Activated naive CD4-positive, alpha-beta T cell treated with anti-CD3 and anti-CD28 coated beads, Interleukin-2, amount 10 ng/mL, durations not matched to agents 7 days and 5 days (primary cell): ENCODE data around the gene HECW1.

Source experiments
- CTCF ChIA-PET: fragments of 350-600 bp; sonication (Branson Sonifier 250); formaldehyde crosslinking; loops from one replicate; lab custom pipeline; 2021; ENCODE audit warnings: antibody characterized with exemption; lab: Charles Lee
- DNase-seq: peaks from one replicate; pipeline ENCODE4 v3.0.0-alpha.2; 2020
- H3K27ac Mint-ChIP-seq: one replicate; pipeline ENCODE4 v1.8.0; 2021; ENCODE audit warnings: mild to moderate bottlenecking, moderate library complexity, mixed read lengths
- H3K27me3 Mint-ChIP-seq: one replicate; pipeline ENCODE4 v1.8.0; 2021; ENCODE audit warnings: mild to moderate bottlenecking, mixed read lengths
- H3K36me3 Mint-ChIP-seq: one replicate; pipeline ENCODE4 v1.8.0; 2021; ENCODE audit warnings: mixed read lengths
- H3K4me1 Mint-ChIP-seq: one replicate; pipeline ENCODE4 v1.8.0; 2021; ENCODE audit warnings: mixed read lengths
- H3K4me3 Mint-ChIP-seq: one replicate; pipeline ENCODE4 v1.8.0; 2021; ENCODE audit warnings: mild to moderate bottlenecking, moderate library complexity, mixed read lengths
- H3K9me3 Mint-ChIP-seq: one replicate; pipeline ENCODE4 v1.8.0; 2021; ENCODE audit warnings: mixed read lengths

HECW1 gene

DNA sequence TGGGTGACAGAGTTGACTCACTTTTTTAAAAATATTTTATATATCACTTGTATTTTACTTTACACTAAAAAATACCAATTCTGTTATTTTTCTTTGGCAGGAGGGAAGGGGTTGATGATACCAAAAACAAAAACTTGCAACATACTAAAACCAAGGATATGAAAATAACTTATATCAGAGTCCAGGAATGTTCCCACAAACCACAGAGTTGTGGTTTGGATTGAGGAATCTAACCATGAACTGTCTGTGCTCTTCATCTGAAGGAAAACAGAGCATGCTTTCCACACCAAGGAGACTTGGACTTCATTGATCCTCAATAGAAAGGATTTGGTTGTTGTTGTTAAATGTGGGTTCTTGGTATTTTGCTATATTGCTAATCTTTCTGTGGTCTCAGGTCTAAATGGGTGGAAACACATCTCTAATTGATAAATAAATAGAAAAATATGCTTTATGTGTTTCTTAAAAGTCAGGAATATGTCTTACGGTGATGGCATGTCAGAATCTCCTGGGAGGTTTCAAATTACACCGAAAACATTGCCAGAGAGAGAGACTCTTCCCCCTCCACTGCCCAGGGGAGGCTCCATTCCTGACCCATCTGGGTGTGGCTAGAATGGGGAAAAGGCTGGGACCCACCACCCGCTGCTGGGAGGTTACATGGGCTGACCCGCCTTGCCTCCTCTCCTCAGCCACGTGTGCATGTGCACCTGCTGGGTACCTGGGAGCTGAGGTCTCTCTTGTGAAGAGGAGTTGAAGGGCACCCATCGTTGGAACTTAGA is 423.6 kb downstream of the HECW1 start:
- H3K36me3 Mint-ChIP-seq: no peaks in the 10 kb centered on the region
- CTCF ChIA-PET: no interaction called here
- no peak overlapping the region for H3K4me3 Mint-ChIP-seq
- H3K9me3 Mint-ChIP-seq: no peaks in the 10 kb centered on the region
- DNase-seq: no peak
- H3K27ac Mint-ChIP-seq: no peak overlapping the region
- H3K27me3 Mint-ChIP-seq: peaks cover 19% of the 10 kb centered on the region
- H3K4me1 Mint-ChIP-seq: no peaks in the 10 kb centered on the region

DNA sequence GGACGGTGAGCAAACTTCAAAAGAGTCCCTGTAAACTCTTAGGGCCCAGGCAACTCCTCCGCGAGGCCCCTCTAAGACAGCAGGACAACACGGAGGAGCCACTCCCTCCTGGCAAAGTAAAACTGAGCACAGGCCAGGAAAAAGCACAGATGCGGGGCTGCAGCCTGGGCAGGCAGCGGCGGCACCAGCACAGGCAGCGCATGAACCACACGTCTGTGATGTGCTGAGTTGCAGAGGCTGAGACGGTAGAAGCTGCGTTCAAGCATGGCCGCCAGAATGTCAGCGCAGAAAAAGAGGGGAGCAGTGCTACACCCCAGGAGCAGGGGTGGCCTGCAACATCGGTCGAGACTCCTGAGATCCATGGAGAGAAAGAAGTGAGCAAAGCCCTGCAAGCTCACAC is 424.3 kb downstream of the HECW1 start:
- H3K9me3 Mint-ChIP-seq: no peaks in the 10 kb centered on the region
- H3K4me3 Mint-ChIP-seq: no peak overlapping the region
- H3K4me1 Mint-ChIP-seq: no peaks in the 10 kb centered on the region
- peaks cover 22% of the 10 kb centered on the region for H3K27me3 Mint-ChIP-seq
- no peak for DNase-seq
- H3K27ac Mint-ChIP-seq: no peak overlapping the region
- CTCF ChIA-PET: interaction anchor here (1.3 to 1.7 kb wide), 2 partner anchors 8 to 97 kb away, joined by 3 to 5 read pairs; no protein-coding TSS in a partner anchor
- H3K36me3 Mint-ChIP-seq: no peaks in the 10 kb centered on the region

DNA sequence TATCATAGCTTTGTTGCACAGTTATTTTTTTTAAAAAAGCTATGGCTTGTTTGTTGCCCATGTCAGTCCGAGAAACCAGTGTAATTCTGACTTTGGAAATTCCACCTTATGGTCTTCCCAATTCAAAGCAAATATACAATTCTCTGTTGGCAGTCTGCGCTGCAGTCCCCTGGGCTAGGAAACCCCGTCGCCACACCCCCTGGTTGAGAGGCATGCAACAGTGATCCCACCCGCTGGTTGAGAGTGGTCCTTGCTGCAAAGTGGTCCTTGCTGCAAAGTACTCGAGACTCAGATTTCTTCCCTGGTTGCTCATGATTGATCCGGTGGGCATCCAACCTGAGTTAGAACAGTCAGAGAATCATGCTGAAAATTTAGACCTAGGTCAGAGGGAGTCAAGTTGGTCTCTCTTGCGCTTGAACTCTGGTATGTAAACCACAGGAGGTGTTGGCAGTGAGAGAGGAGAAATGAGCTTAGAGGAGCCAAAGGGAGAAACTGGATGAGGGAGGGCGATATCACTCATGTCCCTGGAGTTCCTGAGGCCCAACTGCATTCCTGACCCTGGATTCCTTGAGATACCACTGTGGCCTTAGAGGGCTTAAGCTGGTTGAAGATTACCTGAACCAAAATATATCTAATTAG is 425.4 kb downstream of the HECW1 start:
- no peaks in the 10 kb centered on the region for H3K4me1 Mint-ChIP-seq
- H3K27me3 Mint-ChIP-seq: peaks cover 22% of the 10 kb centered on the region
- H3K36me3 Mint-ChIP-seq: no peaks in the 10 kb centered on the region
- CTCF ChIA-PET: interaction anchor here (1.3 to 1.7 kb wide), 2 partner anchors 9 to 98 kb away, joined by 3 to 5 read pairs; no protein-coding TSS in a partner anchor
- no peak overlapping the region for H3K27ac Mint-ChIP-seq
- no peak overlapping the region for H3K4me3 Mint-ChIP-seq
- no peak for DNase-seq
- H3K9me3 Mint-ChIP-seq: no peaks in the 10 kb centered on the region

DNA sequence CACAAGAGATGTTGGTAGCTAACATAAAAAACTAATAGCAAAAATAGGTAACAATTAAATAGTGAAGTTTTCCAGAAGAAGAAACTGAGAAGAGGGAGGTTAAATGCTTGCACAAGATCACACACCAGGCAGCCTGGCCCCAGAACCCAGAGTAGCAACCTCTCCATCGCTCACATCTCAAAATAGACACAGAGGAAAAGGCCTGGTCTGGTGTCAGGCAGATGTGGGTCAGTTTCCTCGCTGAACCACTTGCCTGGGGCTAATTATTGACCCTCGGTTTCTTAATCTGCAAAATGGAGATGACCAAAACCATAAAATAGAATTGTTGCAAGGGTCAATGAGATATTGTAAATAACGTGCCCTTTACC is 425.9 kb downstream of the HECW1 start:
- H3K4me3 Mint-ChIP-seq: no peak overlapping the region
- no peaks in the 10 kb centered on the region for H3K9me3 Mint-ChIP-seq
- no peaks in the 10 kb centered on the region for H3K4me1 Mint-ChIP-seq
- no peak for DNase-seq
- no peaks in the 10 kb centered on the region for H3K36me3 Mint-ChIP-seq
- peaks cover 22% of the 10 kb centered on the region for H3K27me3 Mint-ChIP-seq
- no peak overlapping the region for H3K27ac Mint-ChIP-seq
- CTCF ChIA-PET: interaction anchor here (1.7 kb wide), 1 partner anchor 10 kb away, joined by 5 read pairs; no protein-coding TSS in a partner anchor

DNA sequence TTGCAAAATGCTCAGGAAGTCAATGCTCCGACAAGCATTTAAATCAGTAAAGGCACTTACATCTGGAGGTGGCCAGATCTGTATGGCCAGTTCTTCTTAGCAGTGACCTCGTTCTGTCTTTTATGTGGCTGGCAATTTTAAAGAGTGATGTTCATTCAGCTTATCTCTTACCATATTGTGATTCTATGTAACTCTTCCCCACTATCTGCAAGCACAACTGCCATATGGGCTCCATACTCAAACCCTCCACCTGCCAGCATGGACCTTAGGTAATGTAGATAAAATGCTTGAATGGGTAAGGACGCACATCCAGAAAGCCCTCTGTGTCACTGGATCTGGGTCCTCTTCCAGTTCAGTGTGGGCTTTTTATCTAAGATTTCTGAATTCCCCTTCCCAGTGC is 428.0 kb downstream of the HECW1 start:
- CTCF ChIA-PET: no interaction called here
- Mint-ChIP-seq H3K27me3 (peaks cover 26% of the 10 kb centered on the region), H3K36me3 (no peaks in the 10 kb centered on the region), H3K9me3 (no peaks in the 10 kb centered on the region), H3K4me3 (no peak overlapping the region), H3K27ac (no peak overlapping the region), H3K4me1 (no peaks in the 10 kb centered on the region)
- DNase-seq: no peak

DNA sequence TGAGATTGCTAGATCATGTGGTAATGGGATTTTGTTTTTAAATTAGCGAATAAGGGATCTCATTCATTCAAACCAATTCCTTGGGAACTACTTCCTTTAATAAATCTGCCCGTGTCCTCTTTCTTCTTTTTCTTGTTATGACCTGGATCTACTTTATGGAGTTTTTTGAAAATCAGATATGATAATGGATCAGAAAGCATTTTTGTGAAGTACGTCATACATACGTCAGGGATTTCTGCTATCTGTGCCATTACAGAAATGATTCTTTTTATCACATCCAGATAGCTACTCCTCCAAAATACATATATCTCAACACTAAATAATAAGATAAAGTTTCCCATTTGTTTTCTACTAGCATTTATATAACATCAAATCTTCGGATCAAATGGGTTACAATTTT is 430.3 kb downstream of the HECW1 start:
- Mint-ChIP-seq H3K4me1 (no peaks in the 10 kb centered on the region), H3K9me3 (no peaks in the 10 kb centered on the region), H3K36me3 (no peaks in the 10 kb centered on the region), H3K27ac (no peak overlapping the region), H3K4me3 (no peak overlapping the region), H3K27me3 (peaks cover 28% of the 10 kb centered on the region)
- DNase-seq: no peak
- CTCF ChIA-PET: no interaction called here

DNA sequence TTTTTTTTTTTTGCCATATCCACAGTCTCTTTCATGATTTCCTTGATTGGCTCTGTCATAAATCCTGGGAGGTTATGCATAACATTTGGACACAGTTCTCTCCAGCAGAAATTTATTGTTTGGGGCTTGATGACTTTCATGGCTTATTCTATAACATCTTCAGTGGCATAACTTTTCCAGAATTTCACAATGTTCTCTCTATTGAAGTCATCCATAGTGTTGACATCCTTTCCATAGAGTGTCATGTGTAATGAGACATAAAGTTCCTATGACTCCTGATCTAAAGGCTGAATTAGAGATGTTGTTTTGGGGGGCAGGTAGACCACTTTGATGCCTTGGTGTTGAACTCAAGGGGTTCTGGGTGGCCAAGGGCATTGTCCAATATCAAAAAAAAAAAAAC is 433.8 kb downstream of the HECW1 start:
- Mint-ChIP-seq H3K36me3 (no peaks in the 10 kb centered on the region), H3K4me3 (no peak overlapping the region), H3K9me3 (no peaks in the 10 kb centered on the region), H3K27me3 (peaks cover 15% of the 10 kb centered on the region), H3K4me1 (no peaks in the 10 kb centered on the region), H3K27ac (no peak overlapping the region)
- DNase-seq: no peak
- CTCF ChIA-PET: no interaction called here

DNA sequence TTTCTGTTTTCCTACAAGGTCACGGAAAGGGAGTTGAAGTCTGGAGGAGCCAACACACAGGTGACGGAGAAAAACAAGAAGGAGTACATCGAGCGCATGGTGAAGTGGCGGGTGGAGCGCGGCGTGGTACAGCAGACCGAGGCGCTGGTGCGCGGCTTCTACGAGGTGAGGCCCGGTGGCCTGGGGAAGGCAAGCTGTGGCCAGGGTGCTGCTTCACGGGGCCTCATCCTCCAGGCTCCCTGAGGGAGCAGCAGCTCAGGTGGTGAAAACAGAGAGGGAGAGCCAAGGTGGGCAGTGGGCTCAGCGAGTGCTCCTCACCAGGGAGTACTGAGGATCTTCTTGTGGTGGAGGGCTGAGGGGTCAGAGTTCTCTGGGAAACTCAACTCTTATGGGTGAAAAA is 438.0 kb downstream of the HECW1 start:
- H3K27me3 Mint-ChIP-seq: peaks cover 11% of the 10 kb centered on the region

DNA sequence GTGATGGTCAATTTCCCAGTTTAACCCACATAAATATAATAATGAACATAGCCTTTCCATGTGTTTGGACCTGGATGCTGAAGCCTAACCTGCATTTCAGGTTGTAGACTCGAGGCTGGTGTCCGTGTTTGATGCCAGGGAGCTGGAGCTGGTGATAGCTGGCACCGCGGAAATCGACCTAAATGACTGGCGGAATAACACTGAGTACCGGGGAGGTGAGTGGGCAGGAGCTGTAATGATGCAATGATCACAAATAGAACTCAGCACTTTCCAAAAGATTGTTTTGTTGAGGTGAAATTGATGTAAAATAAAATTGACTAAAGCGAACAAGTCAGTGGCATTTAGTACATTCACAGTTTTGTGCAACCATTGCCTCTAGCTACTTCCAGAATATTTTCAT is 439.7 kb downstream of the HECW1 start:
- Mint-ChIP-seq H3K27me3 (peaks cover 15% of the 10 kb centered on the region), H3K4me1 (peaks cover 33% of the 10 kb centered on the region), H3K4me3 (no peak overlapping the region), H3K36me3 (no peaks in the 10 kb centered on the region), H3K9me3 (no peaks in the 10 kb centered on the region), H3K27ac (no peak overlapping the region)
- DNase-seq: no peak
- CTCF ChIA-PET: interaction anchor here (1.9 kb wide), 1 partner anchor 30 kb away, joined by 8 read pairs; the partner anchor contains the start of gene STK17A

More for the DNA sequence above, 438.0 kb downstream of the HECW1 start:
- Mint-ChIP-seq H3K4me3 (no peak overlapping the region), H3K36me3 (no peaks in the 10 kb centered on the region), H3K4me1 (peaks cover 25% of the 10 kb centered on the region), H3K9me3 (no peaks in the 10 kb centered on the region), H3K27ac (no peak overlapping the region)
- no peak for DNase-seq
- CTCF ChIA-PET: no interaction called here

DNA sequence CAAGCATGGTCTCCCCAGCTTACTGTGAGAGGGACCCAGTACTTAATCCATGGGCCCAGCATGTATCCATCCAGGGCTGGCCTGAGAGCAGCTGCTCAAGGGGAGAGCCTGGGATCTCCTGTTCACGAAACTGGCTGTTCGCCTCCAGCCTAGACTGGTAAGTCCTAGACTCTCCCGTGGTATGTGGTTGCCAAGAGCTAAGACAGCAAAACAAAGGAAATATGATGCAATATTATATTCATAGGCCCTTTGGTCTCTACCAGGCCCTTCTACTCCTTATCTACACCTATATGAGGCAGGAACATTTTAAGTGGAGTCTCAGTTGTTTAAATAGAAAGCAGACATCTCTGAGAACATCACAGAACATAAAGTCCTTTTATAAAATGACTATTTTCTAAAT is 441.6 kb downstream of the HECW1 start:
- H3K4me1 Mint-ChIP-seq: peaks cover 33% of the 10 kb centered on the region
- CTCF ChIA-PET: interaction anchor here (1.2 to 1.5 kb wide), 2 partner anchors 146 to 1613 kb away, joined by 3 to 4 read pairs; no protein-coding TSS in a partner anchor
- no peak overlapping the region for H3K4me3 Mint-ChIP-seq
- H3K36me3 Mint-ChIP-seq: no peaks in the 10 kb centered on the region
- H3K27ac Mint-ChIP-seq: peak overlapping the region; percentile 73
- peaks cover 23% of the 10 kb centered on the region for H3K27me3 Mint-ChIP-seq
- no peaks in the 10 kb centered on the region for H3K9me3 Mint-ChIP-seq
- DNase-seq: peak; percentile 33

DNA sequence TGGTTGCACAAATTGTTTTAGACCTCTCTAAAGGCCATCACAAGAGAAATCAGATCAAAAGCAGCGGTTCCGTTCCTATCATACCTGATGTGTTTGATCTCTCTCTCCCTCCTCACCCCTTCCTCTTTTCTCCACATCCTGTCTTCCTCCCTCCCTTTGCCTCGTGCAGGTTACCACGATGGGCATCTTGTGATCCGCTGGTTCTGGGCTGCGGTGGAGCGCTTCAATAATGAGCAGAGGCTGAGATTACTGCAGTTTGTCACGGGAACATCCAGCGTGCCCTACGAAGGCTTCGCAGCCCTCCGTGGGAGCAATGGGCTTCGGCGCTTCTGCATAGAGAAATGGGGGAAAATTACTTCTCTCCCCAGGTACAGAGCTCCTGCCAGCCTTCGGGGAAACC is 442.0 kb downstream of the HECW1 start:
- Mint-ChIP-seq H3K9me3 (no peaks in the 10 kb centered on the region), H3K27ac (peak overlapping the region; percentile 73), H3K4me3 (no peak overlapping the region), H3K27me3 (peaks cover 23% of the 10 kb centered on the region), H3K4me1 (peaks cover 33% of the 10 kb centered on the region), H3K36me3 (no peaks in the 10 kb centered on the region)
- DNase-seq: peak; percentile 48
- CTCF ChIA-PET: interaction anchor here (1.2 kb wide), 1 partner anchor 1613 kb away, joined by 3 read pairs; no protein-coding TSS in a partner anchor

DNA sequence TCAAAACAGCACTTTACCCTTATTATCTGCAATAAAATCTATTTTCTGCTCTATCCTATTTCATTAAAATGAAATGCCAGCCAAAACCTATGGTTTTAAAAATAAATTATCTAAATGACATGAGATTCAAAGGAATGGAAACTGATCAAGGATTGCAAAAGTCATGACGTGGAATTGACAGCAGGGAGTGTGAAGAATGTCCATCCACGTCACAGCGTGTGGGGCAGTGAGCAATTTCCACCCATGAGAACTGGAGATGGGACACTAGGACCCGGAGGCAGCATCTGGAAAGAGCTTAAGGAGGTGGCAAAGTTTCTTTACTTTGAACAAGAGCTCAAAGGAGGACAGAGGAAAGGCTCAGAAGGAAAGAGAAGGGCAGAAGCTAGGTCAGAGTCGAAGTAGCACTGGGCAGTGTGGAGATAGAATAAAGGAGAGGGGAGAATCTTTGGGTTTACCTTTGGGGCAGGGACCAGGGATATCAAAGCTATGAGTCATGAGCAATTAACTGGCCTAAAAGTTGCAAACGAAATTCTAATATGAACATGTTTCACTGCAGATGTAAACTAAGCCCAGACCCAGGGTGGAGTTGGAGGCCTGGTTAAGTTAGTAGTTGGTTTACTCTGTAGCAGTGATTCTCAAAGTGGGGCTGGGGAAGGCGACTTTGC is 445.5 kb downstream of the HECW1 start:
- Mint-ChIP-seq H3K27me3 (peaks cover 30% of the 10 kb centered on the region), H3K36me3 (no peaks in the 10 kb centered on the region), H3K4me1 (peaks cover 30% of the 10 kb centered on the region), H3K4me3 (no peak overlapping the region), H3K27ac (no peak overlapping the region), H3K9me3 (no peaks in the 10 kb centered on the region)
- no peak for DNase-seq
- CTCF ChIA-PET: no interaction called here

DNA sequence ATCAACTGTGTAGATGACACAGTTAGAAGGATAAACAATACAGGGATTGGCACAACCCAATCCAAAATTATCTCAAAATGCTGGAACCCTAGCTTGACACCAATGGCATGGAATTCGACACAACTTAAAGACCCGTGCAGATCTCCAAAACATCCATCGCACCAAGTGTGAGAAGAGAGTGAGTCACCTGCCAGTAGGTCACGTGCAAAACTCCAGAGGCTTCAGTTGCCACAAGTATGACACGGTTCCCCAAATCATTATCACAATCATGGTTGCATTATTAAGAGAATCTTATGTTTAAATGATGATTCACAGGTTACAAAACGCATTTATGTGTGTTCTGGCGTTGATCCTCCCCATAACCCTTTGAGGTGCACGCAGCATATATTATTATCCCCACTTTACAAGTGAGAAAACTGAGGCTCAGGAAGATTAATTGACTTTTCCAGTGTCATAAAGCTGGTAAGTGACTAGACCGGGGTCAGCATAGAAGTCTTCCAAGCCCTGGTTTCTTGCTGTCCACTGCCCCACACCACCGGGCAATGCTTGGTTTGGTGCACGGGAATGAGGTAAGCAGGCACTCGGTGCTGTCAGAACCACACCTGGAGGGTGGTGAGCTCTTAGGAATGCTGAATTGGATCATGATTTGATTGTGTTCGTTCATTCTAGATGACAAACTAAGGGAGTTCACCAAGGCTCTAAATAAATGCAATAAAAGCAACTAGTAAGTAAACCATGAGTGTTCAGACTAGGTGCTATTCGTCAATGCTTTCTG is 446.9 kb downstream of the HECW1 start:
- Mint-ChIP-seq H3K4me3 (no peak overlapping the region), H3K9me3 (no peaks in the 10 kb centered on the region), H3K27ac (no peak overlapping the region), H3K27me3 (peaks cover 34% of the 10 kb centered on the region), H3K4me1 (peaks cover 17% of the 10 kb centered on the region), H3K36me3 (no peaks in the 10 kb centered on the region)
- CTCF ChIA-PET: no interaction called here
- no peak for DNase-seq

DNA sequence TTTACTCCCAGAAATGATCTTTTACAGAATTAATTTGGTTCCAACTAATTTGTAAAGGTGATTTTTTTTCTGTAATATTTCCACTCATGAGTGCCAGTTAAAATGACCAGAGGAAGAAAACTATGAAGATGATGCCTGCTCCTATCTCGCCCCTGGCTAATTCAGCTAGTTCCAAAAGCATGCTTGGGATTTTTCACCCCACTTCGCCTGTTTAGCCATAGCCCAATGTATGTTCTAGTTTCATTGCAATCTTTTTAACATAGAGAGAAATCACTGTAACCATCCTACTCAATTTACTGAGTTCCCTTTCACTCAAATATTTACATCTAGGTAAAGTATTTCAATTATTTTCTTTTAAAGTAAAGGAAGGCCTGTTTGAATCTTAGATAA is 447.5 kb downstream of the HECW1 start:
- Mint-ChIP-seq H3K9me3 (no peaks in the 10 kb centered on the region), H3K4me1 (peaks cover 11% of the 10 kb centered on the region), H3K27ac (no peak overlapping the region), H3K27me3 (peaks cover 35% of the 10 kb centered on the region), H3K36me3 (no peaks in the 10 kb centered on the region), H3K4me3 (no peak overlapping the region)
- no peak for DNase-seq
- CTCF ChIA-PET: no interaction called here
